H1 (cell line): Measurements from ENCODE around the gene RRAS. TPM values are rescaled to one million over a fixed set of nuclear protein-coding genes. Genes with fewer than 3 reads are reported as not detected.

Experiments
- CTCF ChIA-PET: fragments of 300-600 bp; sonication (Branson Sonifier 250); formaldehyde crosslinking; loops from one replicate; lab custom pipeline; 2021; ENCODE audit not compliant: partially characterized antibody; lab: Charles Lee
- POLR2A ChIA-PET: fragments of 300-600 bp; sonication (Branson Sonifier 250); formaldehyde crosslinking; loops from one replicate; lab custom pipeline; 2021; ENCODE audit warnings: inconsistent platforms; ENCODE audit not compliant: partially characterized antibody; lab: Charles Lee
- DNase-seq, 2 experiments: peaks; one replicate each; pipeline versions ENCODE4 v3.0.0 to v3.0.0-alpha.2; 2010 to 2022; ENCODE audit warnings: low spot score in 2 of 2, low read depth in 1 of 2, mixed read lengths in 1 of 2
- FAIRE-seq: peaks from 2 replicates; lab custom pipeline; 2011; peaks lifted over from hg19 to GRCh38; lab: Jason Lieb, UNC
- H2AFZ ChIP-seq: 2 replicates; pipeline ENCODE4 v1.8.1; 2012; ENCODE audit warnings: low read length, inconsistent platforms
- H2AK5ac ChIP-seq: 2 replicates; pipeline ENCODE4 v1.6.1; 2013; ENCODE audit warnings: low read depth, low read length
- H2BK120ac ChIP-seq: replicated peaks from 2 replicates; pipeline ENCODE3; 2013; ENCODE audit warnings: low read depth, low read length, inconsistent platforms
- H2BK12ac ChIP-seq: 2 replicates; pipeline ENCODE4 v1.6.1; 2013; ENCODE audit warnings: low read depth, low read length
- H2BK15ac ChIP-seq: 2 replicates; pipeline ENCODE4 v1.6.1; 2013; ENCODE audit warnings: low read length
- H2BK20ac ChIP-seq: 2 replicates; pipeline ENCODE4 v1.6.1; 2013; ENCODE audit warnings: low read length
- H2BK5ac ChIP-seq: 2 replicates; pipeline ENCODE4 v1.6.1; 2013; ENCODE audit warnings: low read depth, low read length
- H3K14ac ChIP-seq: 2 replicates; pipeline ENCODE4 v1.6.1; 2013; ENCODE audit warnings: inconsistent platforms; ENCODE audit not compliant: insufficient read length
- H3K18ac ChIP-seq: 2 replicates; pipeline ENCODE4 v1.6.1; 2013; ENCODE audit warnings: low read length; ENCODE audit errors: extremely low read depth
- H3K23ac ChIP-seq: 2 replicates; pipeline ENCODE4 v1.6.1; 2013; ENCODE audit warnings: inconsistent platforms; ENCODE audit not compliant: insufficient read length
- H3K23me2 ChIP-seq: 2 replicates; pipeline ENCODE4 v1.6.1; 2013; ENCODE audit warnings: low read depth, low read length
- H3K27ac ChIP-seq: 2 replicates; pipeline ENCODE4 v1.6.1; 2011; ENCODE audit warnings: low read depth, low read length, inconsistent platforms
- H3K27me3 ChIP-seq, 4 experiments: replicated peaks in 1 of 4; 1 replicate in 1 of 4; 2 replicates in 3 of 4; pipeline versions ENCODE4 v1.6.1 to v1.8.1; 2011 to 2013; ENCODE audit warnings: low read length in 3 of 4, mild to moderate bottlenecking in 3 of 4, inconsistent platforms in 2 of 4, mixed read lengths in 2 of 4, moderate library complexity in 1 of 4; ENCODE audit not compliant: control insufficient read depth in 3 of 4, insufficient read depth in 3 of 4; ENCODE audit errors: extremely low read depth in 1 of 4
- H3K36me3 ChIP-seq, 4 experiments: 2 replicates each; pipeline versions ENCODE4 v1.6.1 to v1.8.1; 2011 to 2013; ENCODE audit warnings: mild to moderate bottlenecking in 4 of 4, low read length in 3 of 4, moderate library complexity in 2 of 4, control low read depth in 1 of 4, inconsistent platforms in 1 of 4; ENCODE audit not compliant: insufficient read depth in 4 of 4, control insufficient read depth in 2 of 4
- H3K4ac ChIP-seq: replicated peaks from 2 replicates; pipeline ENCODE3; 2013; ENCODE audit warnings: low read length, low read depth, mixed read lengths, inconsistent platforms; ENCODE audit not compliant: insufficient read length
- H3K4me1 ChIP-seq, 4 experiments: replicated peaks in 1 of 4; 1 replicate in 1 of 4; 2 replicates in 3 of 4; pipeline versions ENCODE4 v1.6.1 to v1.8.1; 2011 to 2013; ENCODE audit warnings: low read length in 3 of 4, inconsistent platforms in 2 of 4, mixed read lengths in 1 of 4; ENCODE audit not compliant: insufficient read depth in 4 of 4, control insufficient read depth in 3 of 4
- H3K4me2 ChIP-seq, 2 experiments: 2 replicates each; pipeline versions ENCODE4 v1.6.1 to v1.8.1; 2011 to 2013; ENCODE audit warnings: low read depth in 2 of 2, low read length in 2 of 2, control low read depth in 1 of 2, inconsistent platforms in 1 of 2, mild to moderate bottlenecking in 1 of 2; ENCODE audit not compliant: insufficient read depth in 1 of 2
- H3K4me3 ChIP-seq, 4 experiments: fragments of 200-600, 300-600 bp in 1 of 4; sonication (generic), shearing (Covaris generic), sonication (Bioruptor Twin) in 1 of 4; 2 replicates each; pipeline versions ENCODE4 v1.5.1 to v1.8.1; 2011 to 2016; ENCODE audit warnings: low read length in 4 of 4, low read depth in 3 of 4, control low read depth in 2 of 4, inconsistent platforms in 2 of 4, mild to moderate bottlenecking in 2 of 4, mixed read lengths in 1 of 4, moderate library complexity in 1 of 4; ENCODE audit not compliant: insufficient read depth in 2 of 4; ENCODE audit errors: extremely low read depth in 1 of 4
- H3K56ac ChIP-seq: replicated peaks from 2 replicates; pipeline ENCODE3; 2013; ENCODE audit warnings: low read depth, mild to moderate bottlenecking, mixed read lengths, low read length, inconsistent platforms; ENCODE audit not compliant: insufficient read length
- H3K79me1 ChIP-seq: 2 replicates; pipeline ENCODE4 v1.6.1; 2013; ENCODE audit warnings: low read depth, low read length, control low read depth
- H3K79me2 ChIP-seq, 2 experiments: 2 replicates each; pipeline versions ENCODE4 v1.6.1 to v1.8.1; 2012 to 2013; ENCODE audit warnings: low read length in 2 of 2, mild to moderate bottlenecking in 2 of 2, inconsistent platforms in 1 of 2; ENCODE audit not compliant: insufficient read depth in 2 of 2, control insufficient read depth in 1 of 2
- H3K9ac ChIP-seq, 4 experiments: replicated peaks in 1 of 4; 1 replicate in 1 of 4; 2 replicates in 3 of 4; pipeline versions ENCODE4 v1.6.1 to v1.8.1; 2011 to 2013; ENCODE audit warnings: low read depth in 3 of 4, low read length in 3 of 4, control low read depth in 2 of 4, mild to moderate bottlenecking in 2 of 4, moderate library complexity in 2 of 4, inconsistent platforms in 1 of 4; ENCODE audit errors: extremely low read depth in 1 of 4
- H3K9me3 ChIP-seq, 2 experiments: 2 replicates each; pipeline versions ENCODE4 v1.6.1 to v1.8.1; 2012 to 2013; ENCODE audit warnings: mild to moderate bottlenecking in 2 of 2, moderate library complexity in 2 of 2, control low read depth in 1 of 2, inconsistent platforms in 1 of 2, low read depth in 1 of 2, low read length in 1 of 2, mixed read lengths in 1 of 2; ENCODE audit not compliant: insufficient read depth in 2 of 2
- H4K20me1 ChIP-seq, 2 experiments: replicated peaks in 1 of 2; 2 replicates each; pipeline versions ENCODE3 to v1.8.1; 2011 to 2013; ENCODE audit warnings: inconsistent platforms in 2 of 2, low read length in 2 of 2, mild to moderate bottlenecking in 1 of 2; ENCODE audit not compliant: insufficient read depth in 2 of 2, control insufficient read depth in 1 of 2
- H4K5ac ChIP-seq: 2 replicates; pipeline ENCODE4 v1.6.1; 2013; ENCODE audit warnings: low read length, low read depth, mixed read lengths, inconsistent platforms; ENCODE audit not compliant: insufficient read length
- H4K8ac ChIP-seq: 2 replicates; pipeline ENCODE4 v1.8.0; 2013; ENCODE audit warnings: mild to moderate bottlenecking, moderate library complexity, low read length, inconsistent platforms; ENCODE audit not compliant: insufficient read depth; ENCODE audit errors: extremely low read depth
- H4K91ac ChIP-seq: replicated peaks from 2 replicates; pipeline ENCODE3; 2013; ENCODE audit warnings: low read length, mixed read lengths, inconsistent platforms; ENCODE audit not compliant: insufficient read length
- ASH2L ChIP-seq: fragments of 200-600, 300-600 bp; sonication (generic); IDR thresholded peaks from one replicate; pipeline ENCODE4 v1.7.1; 2017; ENCODE audit warnings: low read length
- POU5F1 ChIP-seq: IDR thresholded peaks from 2 replicates; pipeline ENCODE4 v1.6.1; 2011; ENCODE audit warnings: low read depth, mild to moderate bottlenecking, low read length, moderate library complexity
- RFX5 ChIP-seq: IDR thresholded peaks from 2 replicates; pipeline ENCODE4 v1.6.1; 2011; ENCODE audit warnings: low read depth, low read length, improper control_type of control experiment, borderline replicate concordance
- SP2 ChIP-seq: IDR thresholded peaks from 2 replicates; pipeline ENCODE4 v1.6.1; 2012; ENCODE audit warnings: mild to moderate bottlenecking, low read length, inconsistent platforms
- TEAD4 ChIP-seq: IDR thresholded peaks from 2 replicates; pipeline ENCODE4 v1.6.1; 2012; ENCODE audit warnings: low read depth, low read length, inconsistent platforms, mixed read lengths
- WGBS, 2 experiments: shearing (Covaris generic) in 1 of 2; methylation state at CpG; one replicate each; pipeline versions ENCODE4 v1.1.6 to v1.1.7; 2013 to 2015; ENCODE audit warnings: low lambda C conversion rate in 2 of 2, mixed read lengths in 2 of 2, inconsistent platforms in 1 of 2, low coverage in 1 of 2, missing lambda C conversion rate in 1 of 2; ENCODE audit not compliant: insufficient replicate concordance in 2 of 2, insufficient coverage in 1 of 2, insufficient read length in 1 of 2; ENCODE audit errors: extremely low coverage in 1 of 2, missing lambda C conversion rate in 1 of 2; 5-methylcytosine and 5-hydroxymethylcytosine counted together
- polyA plus RNA-seq, 7 experiments: library from polyadenylated mRNA; depleted of rRNA in 3 of 7; stranded (reverse) in 5 of 7; unstranded in 2 of 7; fragments of >200 nt in 5 of 7; fragments of 200-250 nt in 2 of 7; gene quantifications; 1 replicate in 5 of 7; 2 replicates in 1 of 7; 4 replicates in 1 of 7; pipeline versions ENCODE4 v1.2.1 to v1.2.3, GENCODE V29; 2011 to 2013; ENCODE audit warnings: missing spikeins in 2 of 7, mixed read lengths in 2 of 7
- total RNA-seq: library from RNA; stranded (reverse); fragmentation: NEBNext Ultra II Directional; extraction: Animal tissue kit (Norgen Biotek cat#: 25700); gene quantifications from 2 replicates; pipeline ENCODE4 v1.2.1, GENCODE V29; 2021
- TF ChIP-seq, protein P1 (sequence below), 3 experiments: IDR thresholded peaks; 1 replicate in 2 of 3; 2 replicates in 1 of 3; pipeline versions ENCODE4 v1.5.1 to v1.6.1; 2011; ENCODE audit warnings: low read length in 3 of 3, mild to moderate bottlenecking in 3 of 3, inconsistent platforms in 2 of 3, low read depth in 1 of 3, moderate library complexity in 1 of 3; ENCODE audit not compliant: insufficient read depth in 1 of 3; ENCODE audit errors: control extremely low read depth in 1 of 3

Gene RRAS
- total and polyA plus RNA-seq, 2 of the 8 experiments (the other 6 are each of a cell fraction or from before 2014, with no cell fraction given) = 17.7 to 49.1 TPM

DNA sequence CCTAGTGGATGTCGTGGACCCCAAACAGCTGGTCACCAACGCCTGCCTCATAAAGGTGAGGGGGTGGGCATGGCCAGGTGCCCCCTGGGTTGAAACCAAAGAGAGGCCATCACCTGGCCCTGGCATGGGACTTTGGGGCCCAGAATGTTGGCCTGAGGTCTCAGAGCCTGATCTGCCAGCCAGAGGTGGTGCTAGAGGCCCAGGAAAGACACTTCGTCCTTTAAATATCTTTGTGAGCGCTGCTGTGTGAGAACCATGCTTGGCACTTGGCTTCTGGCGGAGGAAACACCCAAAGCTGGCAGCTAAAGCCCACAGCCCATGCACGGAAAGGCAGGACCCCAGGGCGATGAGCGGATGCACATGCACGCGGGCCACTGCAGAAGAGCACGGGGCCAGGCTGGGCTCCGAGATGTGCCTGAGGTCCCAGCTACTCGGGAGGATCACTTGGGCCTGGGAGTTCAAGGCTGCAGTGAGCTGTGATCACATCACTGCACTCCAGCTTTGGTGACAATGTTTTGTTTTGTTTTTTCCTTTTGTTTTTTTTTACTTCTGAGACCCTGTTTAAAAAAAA, 45.1 kb upstream of the RRAS start:
- no peak overlapping the region for H3K4me3 ChIP-seq
- DNase-seq (no peak), FAIRE-seq (no peak)
- no peak overlapping the region for H3K4ac ChIP-seq
- no peak overlapping the region for H3K23ac ChIP-seq
- peaks cover 14% of the 10 kb centered on the region for H3K79me1 ChIP-seq
- TF ChIP-seq, protein P1, sequence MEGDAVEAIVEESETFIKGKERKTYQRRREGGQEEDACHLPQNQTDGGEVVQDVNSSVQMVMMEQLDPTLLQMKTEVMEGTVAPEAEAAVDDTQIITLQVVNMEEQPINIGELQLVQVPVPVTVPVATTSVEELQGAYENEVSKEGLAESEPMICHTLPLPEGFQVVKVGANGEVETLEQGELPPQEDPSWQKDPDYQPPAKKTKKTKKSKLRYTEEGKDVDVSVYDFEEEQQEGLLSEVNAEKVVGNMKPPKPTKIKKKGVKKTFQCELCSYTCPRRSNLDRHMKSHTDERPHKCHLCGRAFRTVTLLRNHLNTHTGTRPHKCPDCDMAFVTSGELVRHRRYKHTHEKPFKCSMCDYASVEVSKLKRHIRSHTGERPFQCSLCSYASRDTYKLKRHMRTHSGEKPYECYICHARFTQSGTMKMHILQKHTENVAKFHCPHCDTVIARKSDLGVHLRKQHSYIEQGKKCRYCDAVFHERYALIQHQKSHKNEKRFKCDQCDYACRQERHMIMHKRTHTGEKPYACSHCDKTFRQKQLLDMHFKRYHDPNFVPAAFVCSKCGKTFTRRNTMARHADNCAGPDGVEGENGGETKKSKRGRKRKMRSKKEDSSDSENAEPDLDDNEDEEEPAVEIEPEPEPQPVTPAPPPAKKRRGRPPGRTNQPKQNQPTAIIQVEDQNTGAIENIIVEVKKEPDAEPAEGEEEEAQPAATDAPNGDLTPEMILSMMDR (IDR thresholded peaks at IDR 0.05; ENCODE audit: control extremely low read depth in 1 of 3, insufficient read depth in 1 of 3, low read depth in 1 of 3, low read length in 3 of 3) = peak in 2 of 3 experiments; percentile 2 to 8; a peak in 1 of 4 replicates
- no peak for TF ChIP-seq RFX5
- no peak for TF ChIP-seq POU5F1
- TF ChIP-seq TEAD4 = no peak
- no peak for TF ChIP-seq ASH2L
- no peak for TF ChIP-seq SP2
- H2AK5ac ChIP-seq = no peak overlapping the region
- peaks cover 30 to 53% of the 10 kb centered on the region in 2 experiments for H4K20me1 ChIP-seq
- no peak overlapping the region for H2BK5ac ChIP-seq
- ChIA-PET CTCF (interaction anchor here (0.6 to 2.8 kb wide), 20 partner anchors 9 to 180 kb away, joined by 3 to 13 read pairs (median 4); partner anchors contain the start of gene SCAF1), POLR2A (interaction anchor here (0.6 to 12.2 kb wide), 18 partner anchors 6 to 345 kb away, joined by 3 to 168 read pairs (median 4); partner anchors contain the start of genes AP2A1, NOSIP, PRMT1 and PRRG2)
- H3K27ac ChIP-seq = no peak overlapping the region
- H3K4me2 ChIP-seq = no peak overlapping the region
- H4K8ac ChIP-seq = no peak overlapping the region
- H3K9ac ChIP-seq = no peak overlapping the region; a peak in 2 of 7 replicates
- no peak overlapping the region for H3K14ac ChIP-seq
- peaks cover 26 to 59% (median 42%) of the 10 kb centered on the region in 4 experiments for H3K36me3 ChIP-seq
- no peak overlapping the region for H2BK20ac ChIP-seq
- no peaks in the 10 kb centered on the region for H3K27me3 ChIP-seq
- peaks cover 1 to 27% of the 10 kb centered on the region in 2 experiments; a peak in 3 of 4 replicates for H3K79me2 ChIP-seq
- H3K4me1 ChIP-seq = peaks cover 0 to 19% (median 14%) of the 10 kb centered on the region in 4 experiments; a peak in 6 of 7 replicates
- peaks cover 5% of the 10 kb centered on the region; the same call in 1 of the 2 replicates for H3K23me2 ChIP-seq
- no peak overlapping the region for H4K91ac ChIP-seq
- H3K9me3 ChIP-seq = no peaks in the 10 kb centered on the region
- no peak overlapping the region for H2BK12ac ChIP-seq
- 93% methylated on average over 12 of the region's 13 CpGs; no CpG with 5 or more reads in 1 of the 2 experiments for WGBS, 2 experiments
- no peak overlapping the region for H3K56ac ChIP-seq
- no peak overlapping the region for H4K5ac ChIP-seq
- no peak overlapping the region for H2BK120ac ChIP-seq
- H2AFZ ChIP-seq = no peak overlapping the region
- H3K18ac ChIP-seq = no peak overlapping the region
- no peak overlapping the region for H2BK15ac ChIP-seq
